CD14-positive monocyte (primary cell): Measurements from ENCODE around the gene ZDHHC3. TPM values are rescaled to one million over a fixed set of nuclear protein-coding genes. Genes with fewer than 3 reads are reported as not detected.

Experiments used
- DNase-seq, 3 donors: peaks; one replicate each; pipeline ENCODE4 v3.0.0-alpha.2; 2011 to 2022
- H2AFZ ChIP-seq: 2 replicates; pipeline ENCODE4 v1.6.0; 2012; ENCODE audit warnings: mild to moderate bottlenecking, low read depth, low read length, inconsistent platforms; ENCODE audit not compliant: insufficient read depth, poor library complexity, severe bottlenecking
- H3K27ac ChIP-seq, 2 donors: 1 replicate in 1 of 2; 2 replicates in 1 of 2; pipeline ENCODE4 v1.5.1; 2012 to 2013; ENCODE audit warnings: low read length in 2 of 2, control low read depth in 1 of 2, inconsistent platforms in 1 of 2, low read depth in 1 of 2, mild to moderate bottlenecking in 1 of 2
- H3K27me3 ChIP-seq, 2 donors: one replicate each; pipeline versions ENCODE4 v1.6.0 to v1.6.1; 2011 to 2013; ENCODE audit warnings: low read length in 2 of 2; ENCODE audit not compliant: control insufficient read depth in 2 of 2, insufficient read depth in 2 of 2
- H3K36me3 ChIP-seq, 2 donors: replicated peaks in 1 of 2; 1 replicate in 1 of 2; 2 replicates in 1 of 2; pipeline versions ENCODE4 v1.5.1 to v1.6.1; 2012 to 2013; ENCODE audit warnings: low read length in 2 of 2, control low read depth in 1 of 2, inconsistent platforms in 1 of 2, mild to moderate bottlenecking in 1 of 2; ENCODE audit not compliant: insufficient read depth in 2 of 2, control insufficient read depth in 1 of 2
- H3K4me1 ChIP-seq, 2 donors: 1 replicate in 1 of 2; 2 replicates in 1 of 2; pipeline versions ENCODE4 v1.5.1 to v1.6.1; 2012 to 2013; ENCODE audit warnings: low read length in 2 of 2, control low read depth in 1 of 2, inconsistent platforms in 1 of 2, mild to moderate bottlenecking in 1 of 2, moderate library complexity in 1 of 2; ENCODE audit not compliant: insufficient read depth in 2 of 2, control insufficient read depth in 1 of 2
- H3K4me2 ChIP-seq: replicated peaks from 2 replicates; pipeline ENCODE3; 2012; ENCODE audit warnings: low read length, moderate library complexity, mild to moderate bottlenecking; ENCODE audit not compliant: poor library complexity, severe bottlenecking; ENCODE audit errors: extremely low read depth
- H3K4me3 ChIP-seq, 3 experiments: fragments of 200-600 bp in 1 of 3; sonication (generic) in 1 of 3; replicated peaks in 1 of 3; 1 replicate in 2 of 3; 2 replicates in 1 of 3; pipeline ENCODE4 v1.5.1; 2011 to 2013; ENCODE audit warnings: low read length in 3 of 3, mild to moderate bottlenecking in 3 of 3, control low read depth in 2 of 3, low read depth in 2 of 3, inconsistent platforms in 1 of 3, moderate library complexity in 1 of 3
- H3K79me2 ChIP-seq: 2 replicates; pipeline ENCODE4 v1.6.0; 2012; ENCODE audit warnings: mild to moderate bottlenecking, control low read depth, inconsistent platforms, low read length, moderate library complexity; ENCODE audit not compliant: insufficient read depth
- H3K9ac ChIP-seq: 2 replicates; pipeline ENCODE4 v1.6.0; 2017; ENCODE audit warnings: low read length, mild to moderate bottlenecking; ENCODE audit not compliant: insufficient read depth, poor library complexity, severe bottlenecking
- H3K9me3 ChIP-seq, 2 donors: replicated peaks in 1 of 2; 1 replicate in 1 of 2; 2 replicates in 1 of 2; pipeline versions ENCODE4 v1.5.1 to v1.6.1; 2012 to 2013; ENCODE audit warnings: low read length in 2 of 2, control low read depth in 1 of 2; ENCODE audit not compliant: control insufficient read depth in 1 of 2, insufficient read depth in 1 of 2
- H4K20me1 ChIP-seq: 2 replicates; pipeline ENCODE4 v1.6.0; 2012; ENCODE audit warnings: mild to moderate bottlenecking, low read length, control low read depth, moderate library complexity; ENCODE audit not compliant: insufficient read depth
- H3K27ac Mint-ChIP-seq, 7 donors: one replicate each; pipeline ENCODE4 v1.8.0; 2020; ENCODE audit warnings: mild to moderate bottlenecking in 7 of 7, mixed read lengths in 7 of 7, moderate library complexity in 6 of 7, inconsistent platforms in 2 of 7
- H3K27me3 Mint-ChIP-seq, 3 donors: one replicate each; pipeline ENCODE4 v1.8.0; 2021 to 2022; ENCODE audit warnings: low read depth in 3 of 3, mild to moderate bottlenecking in 3 of 3, mixed read lengths in 3 of 3, moderate library complexity in 3 of 3, inconsistent platforms in 1 of 3
- H3K36me3 Mint-ChIP-seq, 2 donors: one replicate each; pipeline ENCODE4 v1.8.0; 2020; ENCODE audit warnings: mixed read lengths in 2 of 2, inconsistent platforms in 1 of 2, mild to moderate bottlenecking in 1 of 2
- H3K4me1 Mint-ChIP-seq: one replicate; pipeline ENCODE4 v1.8.0; 2020; ENCODE audit warnings: mild to moderate bottlenecking, mixed read lengths
- H3K4me3 Mint-ChIP-seq, 2 donors: one replicate each; pipeline ENCODE4 v1.8.0; 2020; ENCODE audit warnings: mild to moderate bottlenecking in 2 of 2, mixed read lengths in 2 of 2, moderate library complexity in 1 of 2
- H3K9me3 Mint-ChIP-seq, 7 donors: one replicate each; pipeline ENCODE4 v1.8.0; 2020 to 2022; ENCODE audit warnings: mixed read lengths in 7 of 7, mild to moderate bottlenecking in 6 of 7, moderate library complexity in 6 of 7, inconsistent platforms in 2 of 7
- WGBS: methylation state at CpG from one replicate; pipeline ENCODE4 v1.1.5; 2013; ENCODE audit warnings: missing lambda C conversion rate; ENCODE audit not compliant: insufficient coverage; 5-methylcytosine and 5-hydroxymethylcytosine counted together
- intact Hi-C, 2 donors: fragments of 100-400 bp; cut with micrococcal nuclease; formaldehyde crosslinking; loops; one replicate each; pipeline versions ENCODE4 v1.15.0 to v1.15.1; 2023
- polyA plus RNA-seq, 3 donors: library from polyadenylated mRNA; depleted of rRNA in 1 of 3; unstranded in 2 of 3; stranded (reverse) in 1 of 3; fragments of 300-500 nt in 2 of 3; fragments of >200 nt in 1 of 3; fragmentation: Illumina TruSeq in 2 of 3; gene quantifications; 1 replicate in 2 of 3; 2 replicates in 1 of 3; pipeline ENCODE4 v1.2.3, GENCODE V29; 2012 to 2021
- TF ChIP-seq, protein P1 (sequence below): fragments of 200-600 bp; IDR thresholded peaks from one replicate; pipeline ENCODE4 v1.8.0; 2022; ENCODE audit warnings: antibody characterized with exemption, mild to moderate bottlenecking

Gene ZDHHC3
- polyA plus RNA-seq, 3 donors, result 52.1 to 72.6 (median 61.3) TPM

DNA sequence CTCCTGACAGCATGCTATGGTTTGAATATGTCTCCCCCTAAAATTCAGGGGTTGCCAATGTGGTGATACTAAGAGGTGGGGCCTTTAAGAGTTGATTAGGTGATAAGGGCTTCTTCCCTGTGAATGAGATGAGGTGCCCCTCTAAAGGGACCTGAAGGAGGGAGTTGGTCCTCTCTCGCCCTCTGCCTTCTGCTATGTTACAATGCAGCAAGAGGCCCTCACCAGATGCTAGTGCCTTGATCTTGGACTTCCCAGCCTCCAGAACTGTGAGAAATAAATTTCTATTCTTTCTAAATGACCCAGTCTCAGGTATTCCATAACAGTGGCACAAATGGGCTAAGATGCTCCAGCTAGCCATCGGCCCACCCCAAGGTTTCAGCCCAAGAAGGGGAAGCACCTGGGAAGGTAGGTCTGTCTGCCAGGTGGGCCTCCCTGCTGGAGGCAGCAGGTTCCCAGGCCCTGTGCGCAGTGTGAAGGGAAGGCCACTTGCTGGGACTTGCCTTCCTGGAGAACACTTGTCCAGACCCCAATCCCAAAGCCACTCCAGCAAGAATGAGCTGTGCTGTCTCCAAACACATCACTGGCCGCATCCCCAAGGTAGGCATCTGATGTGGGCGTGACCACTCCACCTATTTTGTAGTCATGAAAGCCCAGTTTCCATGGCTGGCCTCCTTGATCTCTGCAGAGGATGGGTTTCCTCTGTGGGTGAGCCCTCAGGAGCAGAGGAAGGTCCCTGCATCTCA lies 92.6 kb downstream of the ZDHHC3 start:
- Histone ChIP-seq H3K79me2 (no peaks in the 10 kb centered on the region), H3K27ac (no peak overlapping the region), H4K20me1 (no peaks in the 10 kb centered on the region), H3K36me3 (no peaks in the 10 kb centered on the region), H3K9ac (no peak overlapping the region), H3K9me3 (no peaks in the 10 kb centered on the region), H3K4me1 (no peaks in the 10 kb centered on the region), H2AFZ (no peak overlapping the region), H3K4me3 (no peak overlapping the region), H3K27me3 (no peaks in the 10 kb centered on the region), H3K4me2 (no peak overlapping the region)
- no peak for DNase-seq
- H3K4me1 Mint-ChIP-seq, result no peaks in the 10 kb centered on the region
- no peaks in the 10 kb centered on the region for H3K36me3 Mint-ChIP-seq
- WGBS, result 96% methylated on average over 4 of the region's 5 CpGs
- no peak overlapping the region for H3K27ac Mint-ChIP-seq
- peaks cover 2 to 8% (median 7%) of the 10 kb centered on the region in 3 donors for H3K27me3 Mint-ChIP-seq
- H3K9me3 Mint-ChIP-seq, result peaks cover 0 to 13% (median 4%) of the 10 kb centered on the region in 7 donors
- intact Hi-C loops, result no loop called here
- H3K4me3 Mint-ChIP-seq, result no peak overlapping the region
- TF ChIP-seq, protein P1, sequence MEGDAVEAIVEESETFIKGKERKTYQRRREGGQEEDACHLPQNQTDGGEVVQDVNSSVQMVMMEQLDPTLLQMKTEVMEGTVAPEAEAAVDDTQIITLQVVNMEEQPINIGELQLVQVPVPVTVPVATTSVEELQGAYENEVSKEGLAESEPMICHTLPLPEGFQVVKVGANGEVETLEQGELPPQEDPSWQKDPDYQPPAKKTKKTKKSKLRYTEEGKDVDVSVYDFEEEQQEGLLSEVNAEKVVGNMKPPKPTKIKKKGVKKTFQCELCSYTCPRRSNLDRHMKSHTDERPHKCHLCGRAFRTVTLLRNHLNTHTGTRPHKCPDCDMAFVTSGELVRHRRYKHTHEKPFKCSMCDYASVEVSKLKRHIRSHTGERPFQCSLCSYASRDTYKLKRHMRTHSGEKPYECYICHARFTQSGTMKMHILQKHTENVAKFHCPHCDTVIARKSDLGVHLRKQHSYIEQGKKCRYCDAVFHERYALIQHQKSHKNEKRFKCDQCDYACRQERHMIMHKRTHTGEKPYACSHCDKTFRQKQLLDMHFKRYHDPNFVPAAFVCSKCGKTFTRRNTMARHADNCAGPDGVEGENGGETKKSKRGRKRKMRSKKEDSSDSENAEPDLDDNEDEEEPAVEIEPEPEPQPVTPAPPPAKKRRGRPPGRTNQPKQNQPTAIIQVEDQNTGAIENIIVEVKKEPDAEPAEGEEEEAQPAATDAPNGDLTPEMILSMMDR, result no peak

DNA sequence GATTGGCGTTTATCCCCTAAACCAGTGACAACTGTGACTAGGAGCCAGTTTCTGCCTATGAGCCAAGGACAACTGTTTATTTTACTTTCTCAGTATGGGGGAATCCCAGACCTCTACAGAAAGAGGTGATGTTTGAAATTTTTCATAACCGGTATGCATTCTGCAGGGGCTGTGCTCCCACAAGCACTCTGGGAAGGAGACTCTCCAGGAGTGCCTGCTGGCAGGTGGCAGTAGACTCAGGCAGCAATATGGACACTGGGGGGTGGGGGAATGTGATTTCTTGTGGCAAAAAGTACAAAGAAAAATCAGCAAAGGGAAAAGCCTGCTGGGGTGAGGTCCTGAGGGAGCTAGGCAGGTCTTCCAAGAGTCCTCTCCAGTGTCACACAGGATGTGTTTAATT lies 95.7 kb downstream of the ZDHHC3 start:
- H3K27ac Mint-ChIP-seq, result peak overlapping the region in 1 of 7 donors; percentile 53
- H3K27ac ChIP-seq, result no peak overlapping the region

More for the DNA sequence above, 95.7 kb downstream of the ZDHHC3 start:
- TF ChIP-seq, protein P1, result no peak
- Mint-ChIP-seq H3K4me3 (no peak overlapping the region), H3K9me3 (peaks cover 0 to 12% (median 4%) of the 10 kb centered on the region in 7 donors), H3K36me3 (no peaks in the 10 kb centered on the region), H3K27me3 (peaks cover 4 to 8% (median 7%) of the 10 kb centered on the region in 3 donors), H3K4me1 (no peaks in the 10 kb centered on the region)
- Histone ChIP-seq H3K4me1 (no peaks in the 10 kb centered on the region), H3K79me2 (no peaks in the 10 kb centered on the region), H3K9ac (no peak overlapping the region), H3K4me3 (no peak overlapping the region), H3K27me3 (no peaks in the 10 kb centered on the region), H3K4me2 (no peak overlapping the region), H4K20me1 (no peaks in the 10 kb centered on the region), H3K36me3 (no peaks in the 10 kb centered on the region), H3K9me3 (no peaks in the 10 kb centered on the region), H2AFZ (no peak overlapping the region)
- 100% methylated on average over 1 of the region's 2 CpGs for WGBS
- DNase-seq, result no peak
- intact Hi-C loops, result no loop called here
